Mesenchymal stem cell (in vitro differentiated cells and primary cell): ENCODE results near the gene MARK3. TPM values are rescaled to one million over a fixed set of nuclear protein-coding genes. Genes with fewer than 3 reads are reported as not detected.
A peak's percentile ranks its signal among the peaks of the same experiment; 100 is the strongest.

ENCODE experiments used
- small RNA-seq: library from polyadenylated mRNA; stranded (forward); fragments of <200 nt; extraction: miRNeasy Mini kit (QIAGEN cat#:217004); gene quantifications from one replicate; pipeline ENCODE3, GENCODE V24; 2013; ENCODE audit warnings: low read depth

The MARK3 gene

Small RNA genes lying within 50 kb of the gene (small RNA-seq; reads per million reads assigned to genes)
- gene RNU7-160P (not detected), gene SNORA28 (21.0 reads per million, percentile 87 among the genes with 10 or more reads in this experiment)
